Endothelial cell of umbilical vein (primary cell): ENCODE measurements around the gene GAS7. TPM values are rescaled to one million over a fixed set of nuclear protein-coding genes. Genes with fewer than 3 reads are reported as not detected.

Experiments used
- BruUV-seq: library from RNA; stranded (reverse); fragments of 400-500 nt; replicated peaks from 2 replicates; lab custom pipeline; 2021; lab: Mats Ljungman, UMichigan
- CTCF ChIA-PET: fragments of 300-600, 350-600 bp; sonication (Branson Sonifier 250); formaldehyde crosslinking; loops from one replicate; lab custom pipeline; 2021; ENCODE audit warnings: antibody characterized with exemption, inconsistent platforms; lab: Charles Lee
- POLR2A ChIA-PET: fragments of 300-600, 350-600 bp; sonication (Branson Sonifier 250); formaldehyde crosslinking; loops from one replicate; lab custom pipeline; 2021; ENCODE audit warnings: antibody characterized with exemption, inconsistent platforms; lab: Charles Lee
- DNase-seq: peaks from one replicate; pipeline ENCODE4 v3.0.0-alpha.2; 2011; ENCODE audit warnings: low read depth, low spot score
- FAIRE-seq: peaks from 2 replicates; lab custom pipeline; 2011; peaks lifted over from hg19 to GRCh38; lab: Jason Lieb, UNC
- H2AFZ ChIP-seq: 2 replicates; pipeline ENCODE4 v1.6.0; 2012; ENCODE audit warnings: low read depth, low read length, control low read depth, inconsistent platforms
- H3K27ac ChIP-seq: 2 replicates; pipeline ENCODE4 v1.5.1; 2011; ENCODE audit warnings: low read depth, mild to moderate bottlenecking, control low read depth, low read length, moderate library complexity; ENCODE audit not compliant: insufficient read depth
- H3K27me3 ChIP-seq, 2 experiments: 2 replicates each; pipeline versions ENCODE4 v1.6.0 to v1.6.1; 2011; ENCODE audit warnings: low read length in 2 of 2, mixed read lengths in 1 of 2; ENCODE audit not compliant: control insufficient read depth in 2 of 2, insufficient read depth in 2 of 2
- H3K36me3 ChIP-seq, 2 experiments: 2 replicates in 1 of 2; 3 replicates in 1 of 2; pipeline ENCODE4 v1.5.1; 2011; ENCODE audit warnings: low read length in 2 of 2, mild to moderate bottlenecking in 1 of 2, moderate library complexity in 1 of 2; ENCODE audit not compliant: control insufficient read depth in 2 of 2, insufficient read depth in 2 of 2; ENCODE audit errors: extremely low read depth in 1 of 2
- H3K4me1 ChIP-seq: 3 replicates; pipeline ENCODE4 v1.5.1; 2011; ENCODE audit warnings: mild to moderate bottlenecking, low read length; ENCODE audit not compliant: control insufficient read depth, insufficient read depth; ENCODE audit errors: extremely low read depth
- H3K4me2 ChIP-seq: 2 replicates; pipeline ENCODE4 v1.6.1; 2011; ENCODE audit warnings: low read length, control low read depth, mixed read lengths; ENCODE audit not compliant: insufficient read depth
- H3K4me3 ChIP-seq, 3 experiments: fragments of 200-600 bp in 1 of 3; sonication (generic), shearing (Covaris generic) in 1 of 3; replicated peaks in 1 of 3; 2 replicates each; pipeline ENCODE4 v1.5.1; 2011 to 2016; ENCODE audit warnings: control low read depth in 3 of 3, low read length in 3 of 3, mild to moderate bottlenecking in 2 of 3, inconsistent platforms in 1 of 3, low read depth in 1 of 3, moderate library complexity in 1 of 3; ENCODE audit not compliant: insufficient read depth in 1 of 3
- H3K79me2 ChIP-seq: 2 replicates; pipeline ENCODE4 v1.6.0; 2012; ENCODE audit warnings: low read length, inconsistent platforms; ENCODE audit not compliant: control insufficient read depth, insufficient read depth
- H3K9ac ChIP-seq: replicated peaks from 2 replicates; pipeline ENCODE3; 2011; ENCODE audit warnings: low read length, control low read depth; ENCODE audit not compliant: insufficient read depth; ENCODE audit errors: extremely low read depth
- H3K9me1 ChIP-seq: replicated peaks from 3 replicates; pipeline ENCODE4 v1.6.0; 2011; ENCODE audit warnings: mild to moderate bottlenecking, low read length; ENCODE audit not compliant: control insufficient read depth, insufficient read depth; ENCODE audit errors: extremely low read depth
- H3K9me3 ChIP-seq: replicated peaks from 2 replicates; pipeline ENCODE4 v1.5.1; 2012; ENCODE audit warnings: low read length, inconsistent platforms; ENCODE audit not compliant: control insufficient read depth, insufficient read depth
- H4K20me1 ChIP-seq: replicated peaks from 2 replicates; pipeline ENCODE3; 2011; ENCODE audit warnings: mild to moderate bottlenecking, low read length; ENCODE audit not compliant: control insufficient read depth, insufficient read depth; ENCODE audit errors: extremely low read depth
- EZH2 ChIP-seq: IDR thresholded peaks from 2 replicates; pipeline ENCODE4 v1.6.1; 2012; ENCODE audit warnings: borderline replicate concordance, low read depth, mild to moderate bottlenecking, moderate library complexity, low read length, inconsistent platforms; ENCODE audit not compliant: severe bottlenecking
- FOS ChIP-seq: IDR thresholded peaks from 2 replicates; pipeline ENCODE4 v1.6.1; 2011; ENCODE audit warnings: mild to moderate bottlenecking, low read length, moderate library complexity, borderline replicate concordance; ENCODE audit not compliant: insufficient read depth
- GATA2 ChIP-seq: IDR thresholded peaks from 2 replicates; pipeline ENCODE4 v1.7.0; 2011; ENCODE audit warnings: low read depth, mild to moderate bottlenecking, moderate library complexity, mixed read lengths, low read length; ENCODE audit not compliant: insufficient read length, insufficient read depth
- JUN ChIP-seq: IDR thresholded peaks from 2 replicates; pipeline ENCODE4 v1.6.1; 2011; ENCODE audit warnings: borderline replicate concordance, low read depth; ENCODE audit not compliant: insufficient read length, insufficient read depth
- MYC ChIP-seq: IDR thresholded peaks from one replicate; pipeline ENCODE4 v1.6.1; 2011; ENCODE audit warnings: mild to moderate bottlenecking, low read depth, low read length
- POLR2A ChIP-seq: IDR thresholded peaks from 2 replicates; pipeline ENCODE4 v1.6.1; 2012; ENCODE audit warnings: low read depth, mild to moderate bottlenecking, control low read depth, low read length
- POLR2AphosphoS5 ChIP-seq: IDR thresholded peaks from 2 replicates; pipeline ENCODE4 v1.6.1; 2012; ENCODE audit warnings: low read depth, mild to moderate bottlenecking, control low read depth, low read length, moderate library complexity; ENCODE audit not compliant: insufficient read depth
- dilution Hi-C: fragments of 300-500 bp; cut with MboI; formaldehyde crosslinking; loops from one replicate; pipeline ENCODE4 v1.15.0; 2019; ENCODE audit warnings: low sequenced_read_pairs; ENCODE audit not compliant: extremely low pct_ligation_motif_present
- intact Hi-C: fragments of 100-400 bp; cut with micrococcal nuclease; formaldehyde crosslinking; loops from one replicate; pipeline ENCODE4 v1.10.0; 2022
- polyA plus RNA-seq, 4 experiments: library from polyadenylated mRNA; depleted of rRNA in 3 of 4; stranded (reverse) in 3 of 4; unstranded in 1 of 4; fragments of >200 nt; gene quantifications; 2 replicates each; pipeline versions ENCODE4 v1.2.1 to v1.2.3, GENCODE V29; 2011 to 2012; ENCODE audit warnings: missing spikeins in 1 of 4
- total RNA-seq: library from RNA; stranded (reverse); gene quantifications from 2 replicates; pipeline ENCODE4 v1.2.3, GENCODE V29; 2021
- TF ChIP-seq, protein P1 (sequence below): IDR thresholded peaks from 2 replicates; pipeline ENCODE4 v1.6.1; 2011; ENCODE audit not compliant: insufficient read depth, insufficient read length
- TF ChIP-seq, protein P2 (sequence below), 2 donors: IDR thresholded peaks; 1 replicate in 1 of 2; 2 replicates in 1 of 2; pipeline ENCODE4 v1.5.1; 2011; ENCODE audit warnings: low read length in 2 of 2, mild to moderate bottlenecking in 2 of 2, moderate library complexity in 2 of 2, control low read depth in 1 of 2, inconsistent platforms in 1 of 2, low read depth in 1 of 2; ENCODE audit not compliant: insufficient read depth in 1 of 2; ENCODE audit errors: extremely low read depth in 1 of 2

The GAS7 gene
- total and polyA plus RNA-seq, 2 donors (not counting 3 experiments of a cell fraction or from before 2014, with no cell fraction given), result not detected

GRCh38 chr17:10234033-10234432 lies 35.6 kb upstream of the GAS7 start:
- ChIA-PET CTCF (no interaction called here), POLR2A (no interaction called here)
- no peak overlapping the region for H3K4me3 ChIP-seq
- no peaks in the 10 kb centered on the region for H4K20me1 ChIP-seq
- H3K27ac ChIP-seq, result no peak overlapping the region
- no peak overlapping the region for H3K9ac ChIP-seq
- no peak overlapping the region for H2AFZ ChIP-seq
- dilution Hi-C loops, result no loop called here
- H3K4me2 ChIP-seq, result no peak overlapping the region
- H3K27me3 ChIP-seq, result no peaks in the 10 kb centered on the region
- DNase-seq, result no peak
- H3K79me2 ChIP-seq, result no peaks in the 10 kb centered on the region
- intact Hi-C loops, result no loop called here
- H3K4me1 ChIP-seq, result no peaks in the 10 kb centered on the region
- BruUV-seq, result no TSS peak
- no peak for FAIRE-seq
- H3K36me3 ChIP-seq, result no peaks in the 10 kb centered on the region
- no peaks in the 10 kb centered on the region for H3K9me1 ChIP-seq
- TF ChIP-seq EZH2 (no peak), MYC (no peak), POLR2A (no peak), FOS (no peak), GATA2 (no peak), POLR2AphosphoS5 (no peak), JUN (no peak)
- TF ChIP-seq, protein P1, sequence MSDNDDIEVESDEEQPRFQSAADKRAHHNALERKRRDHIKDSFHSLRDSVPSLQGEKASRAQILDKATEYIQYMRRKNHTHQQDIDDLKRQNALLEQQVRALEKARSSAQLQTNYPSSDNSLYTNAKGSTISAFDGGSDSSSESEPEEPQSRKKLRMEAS, result no peak
- TF ChIP-seq, protein P2, sequence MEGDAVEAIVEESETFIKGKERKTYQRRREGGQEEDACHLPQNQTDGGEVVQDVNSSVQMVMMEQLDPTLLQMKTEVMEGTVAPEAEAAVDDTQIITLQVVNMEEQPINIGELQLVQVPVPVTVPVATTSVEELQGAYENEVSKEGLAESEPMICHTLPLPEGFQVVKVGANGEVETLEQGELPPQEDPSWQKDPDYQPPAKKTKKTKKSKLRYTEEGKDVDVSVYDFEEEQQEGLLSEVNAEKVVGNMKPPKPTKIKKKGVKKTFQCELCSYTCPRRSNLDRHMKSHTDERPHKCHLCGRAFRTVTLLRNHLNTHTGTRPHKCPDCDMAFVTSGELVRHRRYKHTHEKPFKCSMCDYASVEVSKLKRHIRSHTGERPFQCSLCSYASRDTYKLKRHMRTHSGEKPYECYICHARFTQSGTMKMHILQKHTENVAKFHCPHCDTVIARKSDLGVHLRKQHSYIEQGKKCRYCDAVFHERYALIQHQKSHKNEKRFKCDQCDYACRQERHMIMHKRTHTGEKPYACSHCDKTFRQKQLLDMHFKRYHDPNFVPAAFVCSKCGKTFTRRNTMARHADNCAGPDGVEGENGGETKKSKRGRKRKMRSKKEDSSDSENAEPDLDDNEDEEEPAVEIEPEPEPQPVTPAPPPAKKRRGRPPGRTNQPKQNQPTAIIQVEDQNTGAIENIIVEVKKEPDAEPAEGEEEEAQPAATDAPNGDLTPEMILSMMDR (IDR thresholded peaks at IDR 0.05; ENCODE audit: extremely low read depth in 1 of 2, insufficient read depth in 1 of 2, low read depth in 1 of 2, low read length in 2 of 2), result no peak
- no peaks in the 10 kb centered on the region for H3K9me3 ChIP-seq
